ENCODE data around the gene USH1C.

DNA sequence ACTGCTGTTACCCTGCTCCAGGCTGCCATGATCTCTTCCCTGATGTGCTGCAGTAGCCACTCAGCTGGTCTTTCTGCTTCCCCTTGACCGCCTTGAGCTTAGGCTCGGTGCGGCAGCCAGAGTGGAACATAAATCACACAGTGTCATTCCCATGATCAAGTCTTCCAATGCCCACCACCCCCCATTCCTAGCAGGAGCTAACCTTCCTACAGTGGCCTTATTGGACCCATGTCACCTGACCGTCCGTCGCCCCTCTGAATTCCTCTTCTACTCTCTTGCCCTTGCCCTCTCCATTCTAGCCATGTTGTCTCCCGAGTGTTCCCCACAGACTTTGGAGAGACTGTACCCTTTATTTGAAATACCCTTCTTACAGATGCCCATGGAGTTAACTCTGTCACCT lies 46.2 kb upstream of the USH1C start:
- TF ChIP-seq SNRNP70 (optimal IDR thresholded peaks at IDR 0.05; ENCODE audit: low read depth, low read length) (no peak), ATF6 (CRISPR knock-in tag; IDR thresholded peaks at IDR 0.05) (no peak), CTCF (IDR thresholded peaks at IDR 0.05 in 2 of 3, conservative IDR thresholded peaks at IDR 0.05 in 1 of 3; ENCODE audit: insufficient read depth in 2 of 3, low read depth in 1 of 3, low read length in 3 of 3) (no peak), PRDM10 (IDR thresholded peaks at IDR 0.05; ENCODE audit: partially characterized antibody) (no peak), HOMEZ (CRISPR knock-in tag; IDR thresholded peaks at IDR 0.05) (no peak), ETV6 (IDR thresholded peaks at IDR 0.05; ENCODE audit: borderline replicate concordance in 1 of 2, low read depth in 2 of 2, low read length in 1 of 2) (no peak), ETV6 (CRISPR knock-in tag; IDR thresholded peaks at IDR 0.05; ENCODE audit: borderline replicate concordance) (no peak), NCOR1 (IDR thresholded peaks at IDR 0.05) (no peak), HMGXB4 (CRISPR knock-in tag; IDR thresholded peaks at IDR 0.05) (no peak), USF2 (CRISPR knock-in tag; IDR thresholded peaks at IDR 0.05) (no peak), CHD2 (IDR thresholded peaks at IDR 0.05; ENCODE audit: low read depth, low read length) (no peak), ATF2 (CRISPR knock-in tag; IDR thresholded peaks at IDR 0.05) (no peak), RHOXF2B (CRISPR knock-in tag; conservative IDR thresholded peaks at IDR 0.05) (no peak), YY1 (IDR thresholded peaks at IDR 0.05; ENCODE audit: borderline replicate concordance in 1 of 3, control insufficient read depth in 1 of 3, extremely low read depth in 1 of 3, insufficient read depth in 3 of 3, insufficient read length in 1 of 3, insufficient replicate concordance in 2 of 3, low read depth in 1 of 3, low read length in 2 of 3) (no peak)
- TF ChIP-seq, protein P1, sequence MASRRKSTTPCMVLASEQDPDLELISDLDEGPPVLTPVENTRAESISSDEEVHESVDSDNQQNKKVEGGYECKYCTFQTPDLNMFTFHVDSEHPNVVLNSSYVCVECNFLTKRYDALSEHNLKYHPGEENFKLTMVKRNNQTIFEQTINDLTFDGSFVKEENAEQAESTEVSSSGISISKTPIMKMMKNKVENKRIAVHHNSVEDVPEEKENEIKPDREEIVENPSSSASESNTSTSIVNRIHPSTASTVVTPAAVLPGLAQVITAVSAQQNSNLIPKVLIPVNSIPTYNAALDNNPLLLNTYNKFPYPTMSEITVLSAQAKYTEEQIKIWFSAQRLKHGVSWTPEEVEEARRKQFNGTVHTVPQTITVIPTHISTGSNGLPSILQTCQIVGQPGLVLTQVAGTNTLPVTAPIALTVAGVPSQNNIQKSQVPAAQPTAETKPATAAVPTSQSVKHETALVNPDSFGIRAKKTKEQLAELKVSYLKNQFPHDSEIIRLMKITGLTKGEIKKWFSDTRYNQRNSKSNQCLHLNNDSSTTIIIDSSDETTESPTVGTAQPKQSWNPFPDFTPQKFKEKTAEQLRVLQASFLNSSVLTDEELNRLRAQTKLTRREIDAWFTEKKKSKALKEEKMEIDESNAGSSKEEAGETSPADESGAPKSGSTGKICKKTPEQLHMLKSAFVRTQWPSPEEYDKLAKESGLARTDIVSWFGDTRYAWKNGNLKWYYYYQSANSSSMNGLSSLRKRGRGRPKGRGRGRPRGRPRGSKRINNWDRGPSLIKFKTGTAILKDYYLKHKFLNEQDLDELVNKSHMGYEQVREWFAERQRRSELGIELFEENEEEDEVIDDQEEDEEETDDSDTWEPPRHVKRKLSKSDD (conservative IDR thresholded peaks at IDR 0.05; ENCODE audit: low read length) = no peak
